ENCODE results near the gene WDR54.

- TF ChIP-seq, protein P1, sequence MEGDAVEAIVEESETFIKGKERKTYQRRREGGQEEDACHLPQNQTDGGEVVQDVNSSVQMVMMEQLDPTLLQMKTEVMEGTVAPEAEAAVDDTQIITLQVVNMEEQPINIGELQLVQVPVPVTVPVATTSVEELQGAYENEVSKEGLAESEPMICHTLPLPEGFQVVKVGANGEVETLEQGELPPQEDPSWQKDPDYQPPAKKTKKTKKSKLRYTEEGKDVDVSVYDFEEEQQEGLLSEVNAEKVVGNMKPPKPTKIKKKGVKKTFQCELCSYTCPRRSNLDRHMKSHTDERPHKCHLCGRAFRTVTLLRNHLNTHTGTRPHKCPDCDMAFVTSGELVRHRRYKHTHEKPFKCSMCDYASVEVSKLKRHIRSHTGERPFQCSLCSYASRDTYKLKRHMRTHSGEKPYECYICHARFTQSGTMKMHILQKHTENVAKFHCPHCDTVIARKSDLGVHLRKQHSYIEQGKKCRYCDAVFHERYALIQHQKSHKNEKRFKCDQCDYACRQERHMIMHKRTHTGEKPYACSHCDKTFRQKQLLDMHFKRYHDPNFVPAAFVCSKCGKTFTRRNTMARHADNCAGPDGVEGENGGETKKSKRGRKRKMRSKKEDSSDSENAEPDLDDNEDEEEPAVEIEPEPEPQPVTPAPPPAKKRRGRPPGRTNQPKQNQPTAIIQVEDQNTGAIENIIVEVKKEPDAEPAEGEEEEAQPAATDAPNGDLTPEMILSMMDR (IDR thresholded peaks at IDR 0.05), result no peak
- TF ChIP-seq REST (IDR thresholded peaks at IDR 0.05; ENCODE audit: insufficient read depth in 1 of 2, low read depth in 2 of 2, low read length in 1 of 2) (no peak), POLR2AphosphoS5 (IDR thresholded peaks at IDR 0.05; ENCODE audit: low read depth, low read length) (no peak), SIN3A (IDR thresholded peaks at IDR 0.05; ENCODE audit: borderline replicate concordance, insufficient read depth, low read depth, low read length) (no peak), TCF7L2 (IDR thresholded peaks at IDR 0.05; ENCODE audit: low read depth, low read length) (no peak)
These were observed 37.5 kb upstream of the WDR54 start for GRCh38 chr2:74384051-74384450.
